Liver (tissue), 9 donors: Measurements from ENCODE around the gene UGT1A9. TPM values are rescaled to one million over a fixed set of nuclear protein-coding genes. Genes with fewer than 3 reads are reported as not detected.

Experiments
- DNase-seq: peaks from one replicate; pipeline ENCODE4 v3.0.0-alpha.2; 2017; ENCODE audit warnings: low spot score
- H3K27ac ChIP-seq, 2 donors: one replicate each; pipeline ENCODE4 v1.7.0; 2013; ENCODE audit warnings: inconsistent platforms in 2 of 2, low read length in 2 of 2, control low read depth in 1 of 2, low read depth in 1 of 2, mild to moderate bottlenecking in 1 of 2
- H3K27me3 ChIP-seq, 4 donors: one replicate each; pipeline versions ENCODE4 v1.6.1 to v1.7.0; 2013; ENCODE audit warnings: low read length in 3 of 4, inconsistent platforms in 1 of 4, mild to moderate bottlenecking in 1 of 4, moderate library complexity in 1 of 4; ENCODE audit not compliant: control insufficient read depth in 4 of 4, insufficient read depth in 4 of 4
- H3K36me3 ChIP-seq, 4 donors: one replicate each; pipeline versions ENCODE4 v1.6.1 to v1.7.0; 2013; ENCODE audit warnings: low read length in 3 of 4, mild to moderate bottlenecking in 3 of 4, low read depth in 1 of 4, moderate library complexity in 1 of 4; ENCODE audit not compliant: control insufficient read depth in 4 of 4, insufficient read depth in 3 of 4
- H3K4me1 ChIP-seq, 4 donors: one replicate each; pipeline versions ENCODE4 v1.6.1 to v1.7.0; 2013; ENCODE audit warnings: low read length in 3 of 4, mild to moderate bottlenecking in 3 of 4, moderate library complexity in 1 of 4; ENCODE audit not compliant: control insufficient read depth in 4 of 4, insufficient read depth in 4 of 4
- H3K4me3 ChIP-seq, 3 donors: one replicate each; pipeline versions ENCODE4 v1.6.1 to v1.7.0; 2013; ENCODE audit warnings: low read length in 3 of 3, control low read depth in 1 of 3, low read depth in 1 of 3, mild to moderate bottlenecking in 1 of 3
- H3K9ac ChIP-seq, 2 donors: one replicate each; pipeline ENCODE4 v1.7.0; 2013; ENCODE audit warnings: low read length in 2 of 2, mild to moderate bottlenecking in 2 of 2, moderate library complexity in 2 of 2, control low read depth in 1 of 2, low read depth in 1 of 2
- H3K9me3 ChIP-seq, 4 donors: one replicate each; pipeline versions ENCODE4 v1.6.1 to v1.7.0; 2013; ENCODE audit warnings: low read length in 3 of 4; ENCODE audit not compliant: control insufficient read depth in 4 of 4
- EGR1 ChIP-seq, 2 donors: IDR thresholded peaks; 2 replicates each; pipeline ENCODE4 v1.6.1; 2016 to 2018; ENCODE audit warnings: antibody characterized with exemption in 2 of 2, low read depth in 2 of 2
- FOXA1 ChIP-seq: IDR thresholded peaks from 2 replicates; pipeline ENCODE4 v1.6.1; 2016; ENCODE audit warnings: antibody characterized with exemption
- FOXA2 ChIP-seq: IDR thresholded peaks from 2 replicates; pipeline ENCODE4 v1.6.1; 2016; ENCODE audit warnings: antibody characterized with exemption
- GABPA ChIP-seq, 2 donors: IDR thresholded peaks in 1 of 2; conservative IDR thresholded peaks in 1 of 2; 2 replicates each; pipeline ENCODE4 v1.6.1; 2016; ENCODE audit warnings: antibody characterized with exemption in 2 of 2, mild to moderate bottlenecking in 1 of 2, moderate library complexity in 1 of 2
- HNF4A ChIP-seq, 2 donors: conservative IDR thresholded peaks; 2 replicates each; pipeline ENCODE4 v1.6.1; 2016; ENCODE audit warnings: antibody characterized with exemption in 2 of 2, mild to moderate bottlenecking in 2 of 2
- HNF4G ChIP-seq: IDR thresholded peaks from 2 replicates; pipeline ENCODE4 v1.6.1; 2016; ENCODE audit warnings: antibody characterized with exemption
- JUND ChIP-seq, 2 donors: IDR thresholded peaks; 2 replicates each; pipeline ENCODE4 v1.6.1; 2016; ENCODE audit warnings: antibody characterized with exemption in 2 of 2
- NR2F2 ChIP-seq: IDR thresholded peaks from 2 replicates; pipeline ENCODE4 v1.6.1; 2016; ENCODE audit warnings: antibody characterized with exemption
- RAD21 ChIP-seq, 2 donors: IDR thresholded peaks; 2 replicates each; pipeline ENCODE4 v1.6.1; 2016; ENCODE audit warnings: antibody characterized with exemption in 2 of 2, mild to moderate bottlenecking in 2 of 2
- REST ChIP-seq: IDR thresholded peaks from 2 replicates; pipeline ENCODE4 v1.6.1; 2016; ENCODE audit warnings: antibody characterized with exemption, mild to moderate bottlenecking
- RXRA ChIP-seq, 2 donors: IDR thresholded peaks; 2 replicates each; pipeline ENCODE4 v1.6.1; 2017 to 2018; ENCODE audit warnings: antibody characterized with exemption in 2 of 2, mild to moderate bottlenecking in 1 of 2
- SP1 ChIP-seq: IDR thresholded peaks from 2 replicates; pipeline ENCODE4 v1.6.1; 2018; ENCODE audit warnings: antibody characterized with exemption, mild to moderate bottlenecking
- TAF1 ChIP-seq: conservative IDR thresholded peaks from 2 replicates; pipeline ENCODE4 v1.6.1; 2016; ENCODE audit warnings: antibody characterized with exemption, mild to moderate bottlenecking
- YY1 ChIP-seq: IDR thresholded peaks from 2 replicates; pipeline ENCODE4 v1.6.1; 2016; ENCODE audit warnings: antibody characterized with exemption, mild to moderate bottlenecking
- WGBS: extraction: QIAGEN DNeasy Blood & Tissue Kit; methylation state at CpG from one replicate; pipeline ENCODE4 v1.1.7; 2013; 5-methylcytosine and 5-hydroxymethylcytosine counted together
- polyA plus RNA-seq, 2 donors: library from polyadenylated mRNA; stranded (reverse) in 1 of 2; unstranded in 1 of 2; fragments of 200-250 nt in 1 of 2; fragments of >200 nt in 1 of 2; fragmentation: Nextera tagmentation in 1 of 2; extraction: Ambion mirVana in 1 of 2; gene quantifications; one replicate each; pipeline versions ENCODE4 v1.2.1 to v1.2.3, GENCODE V29; 2013 to 2015
- total RNA-seq, 2 donors: library from RNA; depleted of rRNA; stranded (reverse); fragments of >200 nt; gene quantifications; one replicate each; pipeline ENCODE4 v1.2.3, GENCODE V29; 2014
- TF ChIP-seq, protein P1 (sequence below): IDR thresholded peaks from 2 replicates; pipeline ENCODE4 v1.6.1; 2016; ENCODE audit warnings: antibody characterized with exemption
- TF ChIP-seq, protein P2 (sequence below): IDR thresholded peaks from 2 replicates; pipeline ENCODE4 v1.6.1; 2016; ENCODE audit warnings: antibody characterized with exemption
- TF ChIP-seq, protein P3 (sequence below): IDR thresholded peaks from 2 replicates; pipeline ENCODE4 v1.6.1; 2016; ENCODE audit warnings: antibody characterized with exemption
- TF ChIP-seq, protein P4 (sequence below): fragments of 150-350 bp; IDR thresholded peaks from 2 replicates; pipeline ENCODE4 v1.5.1; 2017; ENCODE audit warnings: improper control_type of control experiment, low read depth, low read length; ENCODE audit not compliant: missing input control
- donor health status: healthy.
- donor health status: healthy.
- donor health status: healthy.
- donor health status: healthy.
- donor health status: healthy.

Gene UGT1A9
- total and polyA plus RNA-seq, 4 donors: 14.3 to 62.3 (median 23.8) TPM; not detected in 1

- H3K9ac ChIP-seq: no peak overlapping the region
- no peak for TF ChIP-seq NR2F2
- no peak for TF ChIP-seq EGR1 (IDR thresholded peaks at IDR 0.05; ENCODE audit: low read depth in 2 of 2)
- no peak for TF ChIP-seq TAF1
- TF ChIP-seq, protein P1, sequence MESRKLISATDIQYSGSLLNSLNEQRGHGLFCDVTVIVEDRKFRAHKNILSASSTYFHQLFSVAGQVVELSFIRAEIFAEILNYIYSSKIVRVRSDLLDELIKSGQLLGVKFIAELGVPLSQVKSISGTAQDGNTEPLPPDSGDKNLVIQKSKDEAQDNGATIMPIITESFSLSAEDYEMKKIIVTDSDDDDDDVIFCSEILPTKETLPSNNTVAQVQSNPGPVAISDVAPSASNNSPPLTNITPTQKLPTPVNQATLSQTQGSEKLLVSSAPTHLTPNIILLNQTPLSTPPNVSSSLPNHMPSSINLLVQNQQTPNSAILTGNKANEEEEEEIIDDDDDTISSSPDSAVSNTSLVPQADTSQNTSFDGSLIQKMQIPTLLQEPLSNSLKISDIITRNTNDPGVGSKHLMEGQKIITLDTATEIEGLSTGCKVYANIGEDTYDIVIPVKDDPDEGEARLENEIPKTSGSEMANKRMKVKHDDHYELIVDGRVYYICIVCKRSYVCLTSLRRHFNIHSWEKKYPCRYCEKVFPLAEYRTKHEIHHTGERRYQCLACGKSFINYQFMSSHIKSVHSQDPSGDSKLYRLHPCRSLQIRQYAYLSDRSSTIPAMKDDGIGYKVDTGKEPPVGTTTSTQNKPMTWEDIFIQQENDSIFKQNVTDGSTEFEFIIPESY: no peak
- TF ChIP-seq, protein P2, sequence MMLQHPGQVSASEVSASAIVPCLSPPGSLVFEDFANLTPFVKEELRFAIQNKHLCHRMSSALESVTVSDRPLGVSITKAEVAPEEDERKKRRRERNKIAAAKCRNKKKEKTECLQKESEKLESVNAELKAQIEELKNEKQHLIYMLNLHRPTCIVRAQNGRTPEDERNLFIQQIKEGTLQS: no peak
- no peak for TF ChIP-seq SP1
- TF ChIP-seq HNF4A (conservative IDR thresholded peaks at IDR 0.05): no peak
- no peak for TF ChIP-seq FOXA2
- no peak for TF ChIP-seq YY1
- no peak for TF ChIP-seq HNF4G
- TF ChIP-seq, protein P3, sequence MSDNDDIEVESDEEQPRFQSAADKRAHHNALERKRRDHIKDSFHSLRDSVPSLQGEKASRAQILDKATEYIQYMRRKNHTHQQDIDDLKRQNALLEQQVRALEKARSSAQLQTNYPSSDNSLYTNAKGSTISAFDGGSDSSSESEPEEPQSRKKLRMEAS: no peak
- no peak for TF ChIP-seq RXRA (IDR thresholded peaks at IDR 0.05)
- TF ChIP-seq JUND (IDR thresholded peaks at IDR 0.05): no peak
- no peak overlapping the region for H3K4me3 ChIP-seq
- H3K27ac ChIP-seq: no peak overlapping the region
- no peak for DNase-seq
- no peaks in the 10 kb centered on the region for H3K9me3 ChIP-seq
- no peaks in the 10 kb centered on the region for H3K36me3 ChIP-seq
- WGBS: 96% methylated on average over 44 of the region's 44 CpGs
- H3K4me1 ChIP-seq: peaks cover 12 to 52% (median 31%) of the 10 kb centered on the region in 4 donors
- H3K27me3 ChIP-seq: no peaks in the 10 kb centered on the region
Observed at GRCh38 chr2:233754872-233755611, 83.3 kb downstream of the UGT1A9 start.

GRCh38 chr2:233756429-233757081 is 84.9 kb downstream of the UGT1A9 start:
- peak overlapping the region; percentile 69 to 72 for H3K27ac ChIP-seq
- TF ChIP-seq RAD21 (IDR thresholded peaks at IDR 0.05) (peak; percentile 50 to 62), HNF4A (conservative IDR thresholded peaks at IDR 0.05) (peak; percentile 96 to 98), YY1 (peak; percentile 74), JUND (IDR thresholded peaks at IDR 0.05) (peak; percentile 83 to 94), GABPA (IDR thresholded peaks at IDR 0.05 in 1 of 2, conservative IDR thresholded peaks at IDR 0.05 in 1 of 2) (no peak), FOXA1 (peak; percentile 89), SP1 (peak; percentile 100), REST (peak; percentile 62), FOXA2 (peak; percentile 84), TAF1 (peak; percentile 49), HNF4G (peak; percentile 95), NR2F2 (peak; percentile 77), RXRA (IDR thresholded peaks at IDR 0.05) (peak; percentile 99 to 100), EGR1 (IDR thresholded peaks at IDR 0.05; ENCODE audit: low read depth in 2 of 2) (no peak)
- TF ChIP-seq, protein P4, sequence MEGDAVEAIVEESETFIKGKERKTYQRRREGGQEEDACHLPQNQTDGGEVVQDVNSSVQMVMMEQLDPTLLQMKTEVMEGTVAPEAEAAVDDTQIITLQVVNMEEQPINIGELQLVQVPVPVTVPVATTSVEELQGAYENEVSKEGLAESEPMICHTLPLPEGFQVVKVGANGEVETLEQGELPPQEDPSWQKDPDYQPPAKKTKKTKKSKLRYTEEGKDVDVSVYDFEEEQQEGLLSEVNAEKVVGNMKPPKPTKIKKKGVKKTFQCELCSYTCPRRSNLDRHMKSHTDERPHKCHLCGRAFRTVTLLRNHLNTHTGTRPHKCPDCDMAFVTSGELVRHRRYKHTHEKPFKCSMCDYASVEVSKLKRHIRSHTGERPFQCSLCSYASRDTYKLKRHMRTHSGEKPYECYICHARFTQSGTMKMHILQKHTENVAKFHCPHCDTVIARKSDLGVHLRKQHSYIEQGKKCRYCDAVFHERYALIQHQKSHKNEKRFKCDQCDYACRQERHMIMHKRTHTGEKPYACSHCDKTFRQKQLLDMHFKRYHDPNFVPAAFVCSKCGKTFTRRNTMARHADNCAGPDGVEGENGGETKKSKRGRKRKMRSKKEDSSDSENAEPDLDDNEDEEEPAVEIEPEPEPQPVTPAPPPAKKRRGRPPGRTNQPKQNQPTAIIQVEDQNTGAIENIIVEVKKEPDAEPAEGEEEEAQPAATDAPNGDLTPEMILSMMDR: no peak
- TF ChIP-seq, protein P3: peak; percentile 50
- TF ChIP-seq, protein P1: peak; percentile 93
- TF ChIP-seq, protein P2: peak; percentile 81
- WGBS: 24% methylated on average over 7 of the region's 7 CpGs
- no peaks in the 10 kb centered on the region for H3K9me3 ChIP-seq
- no peaks in the 10 kb centered on the region for H3K27me3 ChIP-seq
- peaks cover 12 to 58% (median 31%) of the 10 kb centered on the region in 4 donors for H3K4me1 ChIP-seq
- peak overlapping the region in 1 of 2 donors; percentile 63 for H3K9ac ChIP-seq
- no peak overlapping the region for H3K4me3 ChIP-seq
- no peak for DNase-seq
- H3K36me3 ChIP-seq: no peaks in the 10 kb centered on the region
